Activated CD4-positive, alpha-beta T cell treated with anti-CD3 and anti-CD28 coated beads for 36 hours (primary cell): ENCODE results near the gene HMHB1. TPM values are rescaled to one million over a fixed set of nuclear protein-coding genes. Genes with fewer than 3 reads are reported as not detected.
A peak's percentile ranks its signal among the peaks of the same experiment; 100 is the strongest.

Source experiments
- ATAC-seq: fragments of 200-7000 bp; cut with Tn5 transposase; one replicate; pipeline ENCODE4 v1.10.0; 2021; ENCODE audit warnings: mild to moderate bottlenecking, moderate library complexity
- CTCF ChIA-PET: fragments of 350-600 bp; sonication (Branson Sonifier 250); formaldehyde crosslinking; loops from one replicate; lab custom pipeline; 2021; ENCODE audit warnings: antibody characterized with exemption; lab: Charles Lee
- POLR2A ChIA-PET: fragments of 350-600 bp; sonication (Branson Sonifier 250); formaldehyde crosslinking; loops from one replicate; lab custom pipeline; 2021; ENCODE audit warnings: antibody characterized with exemption, inconsistent platforms; lab: Charles Lee
- DNase-seq: peaks from one replicate; pipeline ENCODE4 v3.0.0-alpha.2; 2020
- H3K27ac Mint-ChIP-seq: one replicate; pipeline ENCODE4 v1.8.0; 2021; ENCODE audit warnings: mixed read lengths
- H3K27me3 Mint-ChIP-seq: one replicate; pipeline ENCODE4 v1.8.0; 2021; ENCODE audit warnings: mixed read lengths
- H3K36me3 Mint-ChIP-seq: one replicate; pipeline ENCODE4 v1.8.0; 2021; ENCODE audit warnings: low read depth, mixed read lengths
- H3K4me1 Mint-ChIP-seq: one replicate; pipeline ENCODE4 v1.8.0; 2021; ENCODE audit warnings: mixed read lengths
- H3K4me3 Mint-ChIP-seq: one replicate; pipeline ENCODE4 v1.8.0; 2021; ENCODE audit warnings: mild to moderate bottlenecking, moderate library complexity, mixed read lengths
- H3K9me3 Mint-ChIP-seq: one replicate; pipeline ENCODE4 v1.8.0; 2021; ENCODE audit warnings: low read depth, mixed read lengths
- intact Hi-C, 2 experiments: fragments of 100-400 bp; cut with DNase I in 1 of 2; cut with micrococcal nuclease in 1 of 2; formaldehyde crosslinking; loops; one replicate each; pipeline versions ENCODE4 v1.14.2 to v1.15.1; 2022 to 2024; cut with DNase I, micrococcal nuclease
- total RNA-seq, 2 experiments: library from RNA; stranded (reverse); gene quantifications; one replicate each; pipeline ENCODE4 v1.2.3, GENCODE V29; 2021

HMHB1 gene
- total RNA-seq, result not detected

DNA sequence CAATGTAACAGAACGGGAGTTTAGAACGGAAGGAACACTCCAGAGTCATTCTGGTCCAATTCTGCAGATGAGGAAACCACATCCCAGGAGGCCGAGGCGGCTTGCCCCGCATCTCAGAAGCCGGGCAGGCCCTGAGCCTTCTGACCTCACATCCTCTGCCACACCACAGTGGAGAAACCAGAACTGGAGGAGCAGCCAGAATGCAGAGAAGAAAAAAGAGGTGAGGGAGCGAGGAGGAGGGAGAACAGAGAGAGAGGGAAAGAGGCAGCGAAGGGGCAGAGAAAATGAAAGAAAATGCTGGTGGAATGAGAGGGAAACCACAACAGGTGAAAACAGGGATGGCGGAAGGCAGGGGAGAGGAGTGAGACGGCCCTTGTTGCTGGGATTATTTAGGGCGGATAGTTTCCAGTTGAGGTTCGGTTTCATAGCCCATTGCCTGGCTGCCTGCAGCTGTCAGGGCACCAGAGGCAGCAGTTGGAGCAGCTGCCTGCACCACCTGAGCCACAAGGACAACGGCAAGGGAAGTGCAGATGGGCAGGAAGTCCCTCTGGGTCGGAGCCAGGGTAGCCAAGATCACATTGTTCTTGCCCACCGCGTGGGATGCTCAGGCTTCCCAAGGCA lies at the start of gene HMHB1:
Gene HMHB1 (plus strand): TSS at position 77 of the 621 bp plus-strand sequence.
- POLR2A ChIA-PET, result no interaction called here
- Mint-ChIP-seq H3K36me3 (no peaks in the 10 kb centered on the region), H3K27ac (peak within 1 kb of the TSS; percentile 66), H3K4me3 (peak within 1 kb of the TSS; percentile 53), H3K27me3 (peaks cover 4% of the 10 kb centered on the region), H3K9me3 (no peaks in the 10 kb centered on the region), H3K4me1 (peaks cover 13% of the 10 kb centered on the region)
- intact Hi-C loops, result no loop called here
- ATAC-seq, result peak; percentile 42
- CTCF ChIA-PET, result interaction anchor here (0.6 to 0.7 kb wide), 2 partner anchors 156 to 830 kb away, joined by 3 read pairs; no protein-coding TSS in a partner anchor
- DNase-seq, result peak; percentile 29

DNA sequence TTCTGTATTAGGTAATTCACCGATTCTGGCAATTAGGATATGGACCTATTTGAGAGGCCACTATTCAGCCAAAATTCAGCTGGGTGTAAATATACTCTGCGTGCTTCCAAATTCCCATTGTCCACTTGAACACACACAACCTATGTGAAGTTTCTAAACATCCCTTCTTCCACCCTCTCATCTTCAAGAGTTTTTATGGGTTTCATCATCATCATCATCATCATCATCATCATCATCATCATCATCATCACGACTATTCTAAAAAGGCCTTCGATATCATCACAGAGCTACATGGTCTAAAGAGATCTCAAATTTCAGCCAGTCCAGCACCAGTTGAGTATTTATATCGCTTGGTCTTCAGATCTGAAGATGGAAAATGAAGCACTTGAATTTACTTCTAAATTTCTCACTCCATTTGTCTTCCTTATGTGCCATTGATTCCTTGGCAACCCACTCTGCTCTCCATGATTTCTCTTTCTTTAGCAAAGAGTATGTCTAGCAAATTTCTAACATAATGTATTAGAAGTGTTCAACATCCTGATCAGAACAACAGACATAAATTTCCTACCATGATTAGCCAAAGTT lies 49.2 kb upstream of the HMHB1 start:
- H3K27ac Mint-ChIP-seq, result no peak overlapping the region
- CTCF ChIA-PET, result interaction anchor here (2.0 kb wide), 1 partner anchor 8 kb away, joined by 5 read pairs; no protein-coding TSS in a partner anchor

DNA sequence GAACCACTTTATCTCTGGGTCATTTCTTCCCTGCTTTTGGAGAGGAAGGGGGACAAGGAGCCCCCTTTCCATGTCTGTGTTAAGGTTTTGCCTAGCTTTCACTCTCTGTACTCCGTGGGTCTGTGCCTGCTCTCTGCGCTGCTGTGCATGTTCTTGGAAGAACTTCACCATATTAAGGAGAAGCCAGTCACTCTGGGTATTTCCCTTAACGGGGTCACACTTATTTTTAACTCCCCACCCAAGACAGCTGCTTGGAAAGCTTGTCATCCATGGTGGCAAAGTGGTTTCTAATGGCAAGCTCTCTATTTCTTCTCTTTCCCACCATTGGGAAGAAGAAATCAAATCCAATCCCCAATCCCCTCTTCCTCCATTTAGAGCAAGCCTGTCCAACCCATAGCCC lies 44.8 kb upstream of the HMHB1 start:
- intact Hi-C loops, result no loop called here
- no peak overlapping the region for H3K4me3 Mint-ChIP-seq

More for the DNA sequence above, 49.2 kb upstream of the HMHB1 start:
- no peaks in the 10 kb centered on the region for H3K36me3 Mint-ChIP-seq
- H3K9me3 Mint-ChIP-seq, result no peaks in the 10 kb centered on the region
- no peak for DNase-seq
- intact Hi-C loops, result loop anchor here in 1 of 2 experiments (5.0 kb wide), 1 partner anchor 50 kb away; no protein-coding TSS in a partner anchor
- POLR2A ChIA-PET, result no interaction called here
- peaks cover 9% of the 10 kb centered on the region for H3K27me3 Mint-ChIP-seq
- peaks cover 3% of the 10 kb centered on the region for H3K4me1 Mint-ChIP-seq
- no peak for ATAC-seq
- H3K4me3 Mint-ChIP-seq, result no peak overlapping the region

DNA sequence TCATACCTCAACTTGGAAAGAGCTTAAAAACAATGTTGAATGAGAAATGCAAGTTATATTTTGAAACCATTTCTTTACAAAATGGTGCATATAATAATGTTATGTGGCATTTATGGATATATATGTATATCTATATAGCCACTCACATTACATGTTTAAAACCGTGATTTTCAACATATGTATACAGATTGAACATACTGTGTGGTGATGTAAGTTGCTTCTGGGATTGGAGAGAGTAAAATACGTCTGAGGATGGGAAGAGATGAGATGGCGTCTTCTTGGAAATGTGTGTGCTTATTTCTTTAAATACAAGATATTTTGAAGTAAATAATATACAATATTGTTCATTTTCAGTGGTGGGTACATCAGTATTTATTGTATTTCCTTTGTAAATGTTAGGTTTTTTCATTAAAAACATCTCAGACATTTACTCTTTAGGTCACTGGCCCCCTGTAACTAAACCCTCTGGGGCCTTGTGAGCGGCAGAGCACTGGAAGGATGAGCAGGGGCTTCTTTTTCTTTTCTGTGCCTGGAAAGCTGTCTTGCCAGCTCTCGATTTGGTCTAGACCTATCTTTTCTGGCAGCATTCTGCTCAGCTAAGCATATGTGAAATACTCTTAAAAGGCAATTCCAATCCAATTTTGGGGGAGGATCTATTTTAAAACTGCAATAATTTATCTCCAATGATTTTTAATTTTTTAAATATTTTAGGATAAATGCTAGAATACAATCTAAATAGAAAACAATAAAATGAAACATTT lies 42.8 kb upstream of the HMHB1 start:
- POLR2A ChIA-PET, result interaction anchor here (0.6 kb wide), 1 partner anchor 260 kb away, joined by 3 read pairs; no protein-coding TSS in a partner anchor
- intact Hi-C loops, result no loop called here

More for the DNA sequence above, 44.8 kb upstream of the HMHB1 start:
- Mint-ChIP-seq H3K9me3 (no peaks in the 10 kb centered on the region), H3K27ac (no peak overlapping the region), H3K4me1 (no peaks in the 10 kb centered on the region), H3K27me3 (peaks cover 15% of the 10 kb centered on the region), H3K36me3 (no peaks in the 10 kb centered on the region)
- ATAC-seq (no peak), DNase-seq (no peak)
- ChIA-PET CTCF (no interaction called here), POLR2A (interaction anchor here (0.6 kb wide), 1 partner anchor 1075 kb away, joined by 4 read pairs; no protein-coding TSS in a partner anchor)

DNA sequence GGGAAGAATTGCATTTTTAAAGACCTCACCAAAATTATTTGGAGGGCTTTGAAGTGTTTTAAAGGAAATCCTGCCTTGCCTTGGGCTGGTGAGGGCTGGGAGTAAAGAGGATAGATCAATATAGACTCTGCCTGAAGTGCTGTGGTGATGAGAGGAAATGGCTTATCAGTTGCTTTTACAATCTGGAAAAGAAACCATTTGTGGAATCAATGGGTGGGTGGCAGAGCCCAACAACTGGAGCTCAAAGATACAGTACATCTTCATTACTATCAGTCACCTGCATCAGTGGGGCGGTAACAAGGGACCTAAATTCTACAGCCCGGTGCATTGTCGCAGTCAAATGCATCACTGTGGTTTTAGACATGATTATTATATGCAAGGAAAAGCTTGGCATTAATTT lies 41.5 kb upstream of the HMHB1 start:
- CTCF ChIA-PET, result interaction anchor here (0.6 kb wide), 1 partner anchor 197 kb away, joined by 4 read pairs; no protein-coding TSS in a partner anchor

More for the DNA sequence above, 42.8 kb upstream of the HMHB1 start:
- Mint-ChIP-seq H3K36me3 (no peaks in the 10 kb centered on the region), H3K4me1 (no peaks in the 10 kb centered on the region), H3K27me3 (peaks cover 14% of the 10 kb centered on the region), H3K27ac (no peak overlapping the region), H3K9me3 (no peaks in the 10 kb centered on the region), H3K4me3 (no peak overlapping the region)
- ATAC-seq, result no peak
- DNase-seq, result no peak
- CTCF ChIA-PET, result no interaction called here

DNA sequence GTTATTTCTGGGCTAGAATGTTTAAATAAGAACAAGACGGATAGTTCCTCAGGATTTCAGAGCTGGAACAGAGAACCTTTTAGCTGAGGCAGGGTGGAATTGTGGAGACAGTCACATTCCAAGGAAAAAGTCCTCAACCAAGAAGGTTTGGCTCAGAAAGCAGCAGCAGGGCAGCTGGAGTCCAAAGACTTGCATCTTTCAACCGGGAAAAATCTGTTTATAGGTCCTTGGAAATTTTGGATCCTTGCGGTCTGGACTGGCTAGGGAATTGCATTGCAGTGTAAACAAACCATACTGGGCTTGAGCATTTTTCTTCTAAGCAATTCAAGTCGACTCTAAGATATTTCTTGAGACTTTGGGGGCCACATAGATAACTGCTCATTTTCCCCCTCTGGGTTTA lies 40.8 kb upstream of the HMHB1 start:
- DNase-seq (no peak), ATAC-seq (no peak)
- ChIA-PET POLR2A (no interaction called here), CTCF (interaction anchor here (0.5 to 0.6 kb wide), 2 partner anchors 196 to 262 kb away, joined by 3 to 4 read pairs; no protein-coding TSS in a partner anchor)
- Mint-ChIP-seq H3K27ac (no peak overlapping the region), H3K4me1 (peaks cover 2% of the 10 kb centered on the region), H3K9me3 (no peaks in the 10 kb centered on the region), H3K27me3 (peaks cover 8% of the 10 kb centered on the region), H3K4me3 (no peak overlapping the region), H3K36me3 (no peaks in the 10 kb centered on the region)
- intact Hi-C loops, result no loop called here

More for the DNA sequence above, 41.5 kb upstream of the HMHB1 start:
- Mint-ChIP-seq H3K27ac (no peak overlapping the region), H3K4me1 (peaks cover 1% of the 10 kb centered on the region), H3K27me3 (peaks cover 10% of the 10 kb centered on the region), H3K4me3 (no peak overlapping the region), H3K9me3 (no peaks in the 10 kb centered on the region), H3K36me3 (no peaks in the 10 kb centered on the region)
- intact Hi-C loops, result no loop called here
- DNase-seq (no peak), ATAC-seq (no peak)
- POLR2A ChIA-PET, result no interaction called here

DNA sequence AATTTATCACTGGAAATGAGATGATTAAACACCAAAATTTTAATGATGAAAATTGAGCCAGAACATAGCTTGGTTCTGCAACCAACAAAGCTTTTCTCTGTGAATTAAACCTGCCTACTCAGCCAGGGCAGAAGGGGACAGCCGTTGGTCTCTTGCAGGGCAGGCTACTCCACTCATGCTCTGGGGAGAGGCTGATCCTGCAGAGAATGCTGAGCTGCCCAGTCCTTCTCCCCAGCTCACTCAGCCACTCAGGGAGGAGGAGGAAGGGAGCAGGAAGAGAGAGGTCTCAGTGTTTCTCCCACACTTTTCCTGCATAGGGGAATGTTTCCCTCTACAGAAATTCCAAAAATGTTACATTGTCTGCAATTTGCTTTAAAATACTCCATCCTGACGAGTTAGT lies 40.4 kb upstream of the HMHB1 start:
- DNase-seq (no peak), ATAC-seq (no peak)
- H3K27ac Mint-ChIP-seq, result no peak overlapping the region
- no peak overlapping the region for H3K4me3 Mint-ChIP-seq
- no peaks in the 10 kb centered on the region for H3K9me3 Mint-ChIP-seq
- POLR2A ChIA-PET, result no interaction called here
- intact Hi-C loops, result no loop called here
- H3K36me3 Mint-ChIP-seq, result no peaks in the 10 kb centered on the region
- H3K27me3 Mint-ChIP-seq, result peaks cover 6% of the 10 kb centered on the region
- CTCF ChIA-PET, result no interaction called here
- peaks cover 2% of the 10 kb centered on the region for H3K4me1 Mint-ChIP-seq

DNA sequence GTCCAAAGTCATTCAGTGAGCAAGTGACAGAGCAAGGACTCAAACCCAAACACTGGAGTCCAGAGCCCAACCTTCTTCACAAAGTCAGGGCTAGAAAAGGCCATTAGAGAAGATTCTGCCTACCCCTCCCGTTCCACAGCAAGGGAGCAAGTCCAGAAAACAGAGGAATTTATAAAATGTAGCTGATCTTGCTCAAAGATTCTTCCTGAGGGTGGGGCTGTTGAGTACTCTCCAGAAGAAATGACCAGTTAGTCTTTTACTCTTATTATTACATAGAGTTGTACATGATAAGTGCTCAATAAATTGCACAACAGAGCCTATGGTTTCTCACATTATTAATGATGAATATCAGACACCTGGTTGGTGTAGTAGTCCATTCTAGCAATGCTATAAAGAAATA lies 39.3 kb upstream of the HMHB1 start:
- POLR2A ChIA-PET, result no interaction called here
- CTCF ChIA-PET, result interaction anchor here (0.7 kb wide), 1 partner anchor 12 kb away, joined by 3 read pairs; no protein-coding TSS in a partner anchor
- DNase-seq (no peak), ATAC-seq (no peak)
- no peak overlapping the region for H3K27ac Mint-ChIP-seq
- H3K36me3 Mint-ChIP-seq, result no peaks in the 10 kb centered on the region
- H3K27me3 Mint-ChIP-seq, result peaks cover 6% of the 10 kb centered on the region
- intact Hi-C loops, result no loop called here
- H3K4me3 Mint-ChIP-seq, result no peak overlapping the region
- no peaks in the 10 kb centered on the region for H3K9me3 Mint-ChIP-seq
- H3K4me1 Mint-ChIP-seq, result peaks cover 2% of the 10 kb centered on the region

DNA sequence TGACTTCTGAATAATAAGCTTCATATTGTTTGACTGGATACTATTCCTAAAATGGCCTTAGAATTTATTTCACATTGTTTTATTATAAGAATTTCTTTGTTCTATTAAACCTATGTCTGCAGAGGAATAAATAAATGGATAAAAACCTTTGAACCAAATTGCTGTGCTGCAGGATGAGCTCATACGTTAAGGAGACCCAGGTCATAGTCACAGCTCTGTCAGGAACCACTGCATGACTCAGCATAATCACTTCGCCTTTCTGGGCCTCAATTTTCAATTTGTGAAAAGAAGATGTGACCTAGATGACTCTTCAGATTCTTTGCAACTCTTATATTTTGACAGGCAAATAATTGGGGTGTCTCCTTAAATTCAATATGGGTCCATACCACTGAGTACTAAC lies 36.7 kb upstream of the HMHB1 start:
- peaks cover 2% of the 10 kb centered on the region for H3K4me1 Mint-ChIP-seq
- no peak overlapping the region for H3K27ac Mint-ChIP-seq
- ChIA-PET POLR2A (no interaction called here), CTCF (no interaction called here)
- DNase-seq, result peak; percentile 13
- peaks cover 5% of the 10 kb centered on the region for H3K27me3 Mint-ChIP-seq
- peak; percentile 60 for ATAC-seq
- no peaks in the 10 kb centered on the region for H3K36me3 Mint-ChIP-seq
- H3K9me3 Mint-ChIP-seq, result peaks cover 5% of the 10 kb centered on the region
- H3K4me3 Mint-ChIP-seq, result no peak overlapping the region
- intact Hi-C loops, result no loop called here

DNA sequence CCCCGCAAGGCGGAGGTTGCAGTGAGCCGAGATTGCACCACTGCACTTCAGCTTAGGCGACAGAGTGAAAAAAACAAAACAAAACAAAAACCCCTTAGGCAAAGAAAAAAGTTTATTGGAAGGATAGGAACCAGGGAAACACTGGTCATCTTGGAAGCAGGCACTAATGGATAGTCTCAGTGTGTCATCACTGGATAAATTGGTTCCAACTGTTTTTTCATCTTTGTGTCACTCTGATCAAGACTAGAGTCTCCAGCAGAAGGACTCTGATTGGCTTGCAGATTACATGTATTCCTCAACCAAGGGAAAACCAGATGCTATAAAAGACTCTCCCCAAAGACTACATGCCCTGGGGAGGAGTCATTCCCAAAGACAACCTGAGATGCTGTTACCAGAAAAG lies 35.0 kb upstream of the HMHB1 start:
- peaks cover 5% of the 10 kb centered on the region for H3K9me3 Mint-ChIP-seq
- ChIA-PET CTCF (interaction anchor here (0.6 kb wide), 1 partner anchor 693 kb away, joined by 4 read pairs; no protein-coding TSS in a partner anchor), POLR2A (no interaction called here)
- peaks cover 2% of the 10 kb centered on the region for H3K4me1 Mint-ChIP-seq
- no peaks in the 10 kb centered on the region for H3K27me3 Mint-ChIP-seq
- H3K27ac Mint-ChIP-seq, result no peak overlapping the region
- ATAC-seq (no peak), DNase-seq (no peak)
- no peak overlapping the region for H3K4me3 Mint-ChIP-seq
- no peaks in the 10 kb centered on the region for H3K36me3 Mint-ChIP-seq
- intact Hi-C loops, result no loop called here

DNA sequence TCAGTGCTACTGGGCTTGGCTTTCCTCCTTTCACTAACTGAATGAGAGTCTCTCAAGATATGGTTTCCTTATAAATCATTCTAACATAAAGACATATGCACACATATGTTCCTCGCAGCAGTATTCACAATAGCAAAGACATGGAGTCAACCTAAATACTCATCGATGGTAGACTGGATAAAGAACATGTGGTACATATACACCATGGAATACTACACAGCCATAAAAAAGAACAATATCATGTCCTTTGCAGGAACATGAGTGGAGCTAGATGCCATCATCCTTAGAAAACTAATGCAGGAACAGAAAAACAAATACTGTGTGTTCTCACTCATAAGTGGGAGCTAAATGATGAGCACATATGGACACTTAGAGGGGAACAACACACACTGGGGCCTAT lies 32.5 kb upstream of the HMHB1 start:
- Mint-ChIP-seq H3K27ac (no peak overlapping the region), H3K4me3 (no peak overlapping the region), H3K4me1 (peaks cover 2% of the 10 kb centered on the region), H3K36me3 (no peaks in the 10 kb centered on the region), H3K27me3 (peaks cover 2% of the 10 kb centered on the region), H3K9me3 (peaks cover 5% of the 10 kb centered on the region)
- ChIA-PET CTCF (no interaction called here), POLR2A (interaction anchor here (0.6 kb wide), 1 partner anchor 189 kb away, joined by 4 read pairs; no protein-coding TSS in a partner anchor)
- no peak for DNase-seq
- intact Hi-C loops, result no loop called here
- no peak for ATAC-seq
